Measurements from ENCODE around the gene PRKN.

Gene PRKN

DNA sequence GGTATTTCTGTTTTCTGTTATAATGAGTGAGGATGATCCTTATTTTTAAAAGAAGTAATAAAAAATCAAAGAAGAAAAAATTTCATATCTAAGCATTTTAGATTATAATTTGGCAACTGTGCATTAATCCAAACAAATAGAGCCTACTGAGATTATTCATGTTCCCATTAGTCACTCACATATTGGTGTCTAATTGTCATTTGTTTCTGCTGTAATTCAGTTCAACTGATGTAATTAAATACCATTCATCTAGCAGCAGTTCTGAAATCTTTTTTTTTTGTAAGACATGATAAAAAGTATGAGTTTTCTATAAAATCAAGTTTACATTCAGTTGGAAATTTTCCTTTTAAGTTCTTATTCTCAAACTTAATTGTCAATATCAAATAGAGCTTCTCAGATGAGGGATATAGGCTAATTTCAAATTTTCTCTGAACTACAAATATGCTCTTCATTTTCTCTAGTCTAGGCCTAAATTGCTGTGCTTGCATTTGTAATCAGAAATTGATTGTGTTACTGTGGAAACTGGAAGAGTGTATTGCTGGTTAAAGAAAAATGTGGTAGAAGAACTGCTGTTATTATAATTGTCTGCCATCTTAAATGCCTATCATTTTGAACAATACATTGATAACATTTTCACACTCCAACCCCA lies 23.8 kb upstream of the PRKN start:
- TF ChIP-seq, protein P1, sequence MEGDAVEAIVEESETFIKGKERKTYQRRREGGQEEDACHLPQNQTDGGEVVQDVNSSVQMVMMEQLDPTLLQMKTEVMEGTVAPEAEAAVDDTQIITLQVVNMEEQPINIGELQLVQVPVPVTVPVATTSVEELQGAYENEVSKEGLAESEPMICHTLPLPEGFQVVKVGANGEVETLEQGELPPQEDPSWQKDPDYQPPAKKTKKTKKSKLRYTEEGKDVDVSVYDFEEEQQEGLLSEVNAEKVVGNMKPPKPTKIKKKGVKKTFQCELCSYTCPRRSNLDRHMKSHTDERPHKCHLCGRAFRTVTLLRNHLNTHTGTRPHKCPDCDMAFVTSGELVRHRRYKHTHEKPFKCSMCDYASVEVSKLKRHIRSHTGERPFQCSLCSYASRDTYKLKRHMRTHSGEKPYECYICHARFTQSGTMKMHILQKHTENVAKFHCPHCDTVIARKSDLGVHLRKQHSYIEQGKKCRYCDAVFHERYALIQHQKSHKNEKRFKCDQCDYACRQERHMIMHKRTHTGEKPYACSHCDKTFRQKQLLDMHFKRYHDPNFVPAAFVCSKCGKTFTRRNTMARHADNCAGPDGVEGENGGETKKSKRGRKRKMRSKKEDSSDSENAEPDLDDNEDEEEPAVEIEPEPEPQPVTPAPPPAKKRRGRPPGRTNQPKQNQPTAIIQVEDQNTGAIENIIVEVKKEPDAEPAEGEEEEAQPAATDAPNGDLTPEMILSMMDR (IDR thresholded peaks at IDR 0.05; ENCODE audit: low read depth, low read length, missing control alignments), result no peak
- no peak overlapping the region for H3K4me3 ChIP-seq (ENCODE audit: low read depth, low read length)
- DNase-seq (ENCODE audit: low read depth), result no peak

DNA sequence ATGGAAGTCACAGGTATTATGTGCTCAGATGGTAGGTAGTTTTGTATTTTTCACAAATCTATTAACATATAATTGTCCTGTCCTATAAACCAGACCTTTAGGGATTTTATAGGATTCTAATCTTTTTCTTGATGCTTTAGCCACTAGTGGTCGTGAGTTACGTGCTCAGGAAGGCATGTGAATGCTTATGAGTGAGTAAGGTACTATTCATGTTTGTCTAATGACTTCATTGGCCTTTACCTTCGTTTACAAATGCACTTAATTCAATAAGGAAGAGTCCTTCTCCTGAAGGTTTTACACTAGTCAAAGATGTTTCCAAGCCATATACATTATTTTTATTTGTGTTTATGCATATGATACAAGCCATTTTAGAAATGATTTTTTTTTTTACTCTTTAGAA lies 23.2 kb upstream of the PRKN start:
- no peak for DNase-seq (ENCODE audit: low read depth)
- TF ChIP-seq, protein P1 (IDR thresholded peaks at IDR 0.05; ENCODE audit: low read depth, low read length, missing control alignments), result no peak
- no peak overlapping the region for H3K4me3 ChIP-seq (ENCODE audit: low read depth, low read length)

DNA sequence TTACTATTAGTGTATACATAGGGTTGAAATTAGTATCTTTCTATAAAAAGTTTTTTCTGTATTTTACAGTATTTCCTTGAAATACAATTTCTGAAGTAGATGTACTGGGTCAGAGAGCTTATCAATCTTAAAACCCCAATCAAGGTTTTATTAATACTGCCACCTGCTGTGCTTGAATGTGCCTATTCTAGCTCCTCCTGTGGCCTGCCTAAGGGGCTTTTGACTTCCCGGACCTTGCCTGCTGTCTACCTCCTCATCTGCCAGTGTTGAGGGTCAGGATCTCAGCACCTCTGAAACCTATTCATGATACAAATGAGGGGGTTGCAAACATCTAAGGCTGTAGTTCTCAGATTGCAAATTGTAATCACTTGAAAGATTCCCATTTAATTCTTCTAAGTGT lies 9.4 kb upstream of the PRKN start:
- TF ChIP-seq, protein P1 (IDR thresholded peaks at IDR 0.05; ENCODE audit: low read depth, low read length, missing control alignments), result no peak
- DNase-seq (ENCODE audit: low read depth), result no peak
- H3K4me3 ChIP-seq (ENCODE audit: low read depth, low read length), result no peak overlapping the region

DNA sequence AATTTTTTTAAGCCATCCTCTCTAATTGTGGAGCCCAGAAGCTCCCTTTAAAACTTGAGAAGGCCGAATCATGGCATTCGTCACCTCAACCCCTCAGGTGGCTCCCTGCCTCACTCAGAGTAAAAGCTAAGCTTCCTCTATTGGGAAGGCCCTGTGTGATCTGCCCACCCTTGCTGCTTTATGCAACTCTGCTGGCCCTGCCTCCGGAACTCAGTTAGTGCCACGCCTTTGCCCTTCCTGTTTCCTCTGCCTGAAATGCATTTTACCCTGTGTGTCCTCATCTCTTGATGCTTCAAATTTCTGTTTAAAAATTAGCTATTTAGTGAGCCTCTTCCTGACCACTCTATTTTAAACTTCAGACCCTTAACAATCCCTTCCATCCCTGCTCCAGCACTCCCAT lies 5.9 kb upstream of the PRKN start:
- no peak overlapping the region for H3K4me3 ChIP-seq (ENCODE audit: low read depth, low read length)
- TF ChIP-seq, protein P1 (IDR thresholded peaks at IDR 0.05; ENCODE audit: low read depth, low read length, missing control alignments), result no peak
- DNase-seq (ENCODE audit: low read depth), result no peak

DNA sequence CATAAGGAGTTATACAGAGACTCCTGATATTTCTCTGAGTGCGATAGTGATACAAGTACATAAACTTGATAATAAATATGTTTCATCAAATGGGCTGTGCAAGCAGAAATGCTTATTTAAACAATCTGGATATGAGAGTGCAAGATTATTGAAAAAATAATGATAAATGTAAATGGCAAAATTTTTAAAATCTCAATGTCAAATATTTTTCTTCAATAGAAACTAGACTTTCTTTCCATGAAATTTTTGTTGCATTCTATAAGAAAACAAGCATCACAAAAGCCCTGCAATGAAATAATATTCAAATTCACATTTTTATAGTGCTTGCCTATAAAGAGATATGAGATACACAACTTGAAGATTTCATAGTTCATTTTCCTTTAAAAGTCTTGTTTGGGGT lies 2.9 kb upstream of the PRKN start:
- DNase-seq (ENCODE audit: low read depth), result no peak
- TF ChIP-seq, protein P1 (IDR thresholded peaks at IDR 0.05; ENCODE audit: low read depth, low read length, missing control alignments), result no peak
- H3K4me3 ChIP-seq (ENCODE audit: low read depth, low read length), result no peak overlapping the region

DNA sequence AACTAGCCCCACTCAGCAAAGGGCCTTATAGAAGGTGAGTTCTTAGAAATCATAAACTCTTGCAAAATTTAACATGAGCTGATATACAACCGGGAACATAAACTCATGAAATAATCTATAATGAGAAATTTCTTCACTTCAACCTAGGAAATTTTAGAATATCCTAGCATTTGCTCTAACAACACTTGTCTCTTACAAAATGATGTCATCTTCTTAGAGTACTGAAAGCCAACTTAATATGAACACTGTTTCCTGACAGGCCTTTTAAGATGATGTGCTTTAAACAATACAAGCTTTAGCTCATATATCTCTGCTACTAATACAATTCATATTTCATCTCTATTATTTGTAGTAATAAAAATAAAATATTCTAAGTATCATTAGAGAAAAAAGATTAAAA lies 1.1 kb upstream of the PRKN start:
- DNase-seq (ENCODE audit: low read depth), result no peak
- no peak overlapping the region for H3K4me3 ChIP-seq (ENCODE audit: low read depth, low read length)
- TF ChIP-seq, protein P1 (IDR thresholded peaks at IDR 0.05; ENCODE audit: low read depth, low read length, missing control alignments), result no peak

DNA sequence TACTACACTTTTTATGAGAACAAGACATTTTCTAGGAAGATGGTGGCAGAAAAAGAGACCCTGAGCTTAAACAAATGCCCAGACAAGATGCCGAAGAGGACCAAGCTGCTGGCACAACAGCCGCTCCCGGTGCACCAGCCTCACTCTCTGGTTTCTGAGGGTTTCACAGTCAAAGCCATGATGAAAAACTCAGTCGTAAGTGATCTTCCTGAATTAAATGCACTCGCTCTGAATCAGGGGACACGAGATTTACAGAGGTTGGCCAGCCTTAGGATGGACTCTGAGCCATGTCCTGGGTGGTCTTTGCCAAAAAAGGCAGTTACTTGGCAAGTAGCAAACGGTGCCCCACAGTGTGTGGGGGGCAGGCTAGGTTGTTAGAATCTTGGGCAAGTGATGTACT lies 631 bp upstream of the PRKN start:
- TF ChIP-seq, protein P1 (IDR thresholded peaks at IDR 0.05; ENCODE audit: low read depth, low read length, missing control alignments), result no peak
- no peak overlapping the region for H3K4me3 ChIP-seq (ENCODE audit: low read depth, low read length)
- DNase-seq (ENCODE audit: low read depth), result no peak

All from GM12864 (cell line).